T-helper 1 cell treated with Interleukin-12 subunit alpha and Interleukin-12 subunit beta and Interleukin-4 antibody, amounts not matched to agents 30 ng/mL and 1 ng/mL, for 36 hours (primary cell): ENCODE data around the gene PLPP7. TPM values are rescaled to one million over a fixed set of nuclear protein-coding genes. Genes with fewer than 3 reads are reported as not detected.

Experiments
- total RNA-seq: library from RNA; stranded (reverse); gene quantifications from 2 replicates; pipeline ENCODE4 v1.2.3, GENCODE V29; 2022

Gene PLPP7
- total RNA-seq, 1 donor from 2014 or later: not detected

Other genes starting within 250 kb of the PLPP7 start
- 0.10 TPM in 2 replicates for gene AIF1L, start 193.2 kb upstream of the PLPP7 start, total RNA-seq
- gene NUP214, start 164.1 kb upstream of the PLPP7 start, total RNA-seq: 68.0 and 78.4 TPM in 2 replicates
- gene FAM78A, start 13.2 kb upstream of the PLPP7 start, total RNA-seq: 102 and 105 TPM in 2 replicates
- gene PRRC2B, start 104.4 kb downstream of the PLPP7 start, total RNA-seq: 174 TPM in 2 replicates
- gene POMT1, start 213.2 kb downstream of the PLPP7 start, total RNA-seq: 40.6 and 47.1 TPM in 2 replicates
- 23.0 and 30.4 TPM in 2 replicates for gene UCK1, start 241.5 kb downstream of the PLPP7 start, total RNA-seq